Lower leg skin (tissue), 4 donors: ENCODE data around the gene FZD1. TPM values are rescaled to one million over a fixed set of nuclear protein-coding genes. Genes with fewer than 3 reads are reported as not detected.
"Not testable (repeated sequence)": the region's sequence is repeated elsewhere in the genome, so short reads cannot be mapped to it uniquely, and the experiment has no call there.

Experiments
- DNase-seq, 2 donors: peaks; one replicate each; pipeline ENCODE4 v3.0.0-alpha.2; 2019; ENCODE audit warnings: low spot score in 2 of 2
- H3K4me3 ChIP-seq: fragments of 200-600 bp; sonication (generic); 2 replicates; pipeline ENCODE4 v1.5.1; 2017; ENCODE audit warnings: mild to moderate bottlenecking, low read depth; ENCODE audit not compliant: poor library complexity, severe bottlenecking
- CTCF ChIP-seq, 3 donors: fragments of 450-650 bp; IDR thresholded peaks; one replicate each; pipeline ENCODE4 v1.5.1; 2016; ENCODE audit warnings: antibody characterized with exemption in 3 of 3, mild to moderate bottlenecking in 3 of 3, moderate library complexity in 2 of 3
- POLR2A ChIP-seq, 2 donors: fragments of 450-650 bp; IDR thresholded peaks; one replicate each; pipeline ENCODE4 v1.6.1; 2016 to 2017; ENCODE audit warnings: antibody characterized with exemption in 2 of 2, mild to moderate bottlenecking in 1 of 2, moderate library complexity in 1 of 2
- WGBS, 2 donors: methylation state at CpG; one replicate each; pipeline ENCODE4 v1.1.5; 2018; 5-methylcytosine and 5-hydroxymethylcytosine counted together
- intact Hi-C: fragments of 100-400 bp; cut with DNase I; formaldehyde crosslinking; loops from one replicate; pipeline ENCODE4 v1.15.0; 2023; ENCODE audit warnings: low total_unique reads
- total RNA-seq, 4 donors: library from RNA; depleted of rRNA; stranded (reverse); fragments of >200 nt; gene quantifications; one replicate each; pipeline ENCODE4 v1.1.0, GENCODE V29; 2016

Gene FZD1
- total RNA-seq, 4 donors from 2014 or later, result 18.7 to 55.1 (median 33.9) TPM

GRCh38 chr7:91299952-91300775 is 35.9 kb downstream of the FZD1 start:
- peak in 1 of 2 donors; percentile 29 for DNase-seq
- no peak overlapping the region for H3K4me3 ChIP-seq
- WGBS, 2 donors, result 79 to 87% methylated on average over 6 of the region's 6 CpGs
- TF ChIP-seq CTCF (IDR thresholded peaks at IDR 0.05), result no peak
- no peak for TF ChIP-seq POLR2A (IDR thresholded peaks at IDR 0.05)
- intact Hi-C loops, result no loop called here

- intact Hi-C loops, result no loop called here
- no peak for DNase-seq
- 59 to 72% methylated on average over 2 of the region's 2 CpGs for WGBS, 2 donors
- TF ChIP-seq CTCF (IDR thresholded peaks at IDR 0.05), result no peak
- no peak for TF ChIP-seq POLR2A (IDR thresholded peaks at IDR 0.05)
- H3K4me3 ChIP-seq, result no peak overlapping the region
Observed at GRCh38 chr7:91302794-91303193, 38.6 kb downstream of the FZD1 start.

- TF ChIP-seq POLR2A (IDR thresholded peaks at IDR 0.05) (no peak), CTCF (IDR thresholded peaks at IDR 0.05) (no peak)
- no peak overlapping the region for H3K4me3 ChIP-seq
- intact Hi-C loops, result no loop called here
- DNase-seq, result no peak
- WGBS, 2 donors, result 75 to 87% methylated on average over 2 of the region's 2 CpGs
Observed at GRCh38 chr7:91306266-91306665, 42.0 kb downstream of the FZD1 start.

GRCh38 chr7:91307467-91307866 is 43.2 kb downstream of the FZD1 start:
- intact Hi-C loops, result no loop called here
- no peak for DNase-seq
- H3K4me3 ChIP-seq, result no peak overlapping the region
- WGBS, 2 donors, result 93 to 98% methylated on average over 3 of the region's 3 CpGs
- TF ChIP-seq CTCF (IDR thresholded peaks at IDR 0.05) (no peak), POLR2A (IDR thresholded peaks at IDR 0.05) (no peak)

GRCh38 chr7:91308191-91308590 is 44.0 kb downstream of the FZD1 start:
- intact Hi-C loops, H3K4me3 ChIP-seq, DNase-seq: not testable (repeated sequence)
- 69 to 76% methylated on average over 3 of the region's 3 CpGs for WGBS, 2 donors

- TF ChIP-seq POLR2A (IDR thresholded peaks at IDR 0.05), result no peak
- no peak for TF ChIP-seq CTCF (IDR thresholded peaks at IDR 0.05)
- no peak for DNase-seq
- intact Hi-C loops, result no loop called here
- 69 to 71% methylated on average over 7 of the region's 7 CpGs for WGBS, 2 donors
- no peak overlapping the region for H3K4me3 ChIP-seq
Observed at GRCh38 chr7:91310830-91311460, 46.7 kb downstream of the FZD1 start.
